ENCODE measurements around the gene KRTAP10-6. TPM values are rescaled to one million over a fixed set of nuclear protein-coding genes. Genes with fewer than 3 reads are reported as not detected.

Gene KRTAP10-6
- polyA plus RNA-seq, 1 of the 3 experiments (the other 2 are of a cell fraction) = not detected

DNA sequence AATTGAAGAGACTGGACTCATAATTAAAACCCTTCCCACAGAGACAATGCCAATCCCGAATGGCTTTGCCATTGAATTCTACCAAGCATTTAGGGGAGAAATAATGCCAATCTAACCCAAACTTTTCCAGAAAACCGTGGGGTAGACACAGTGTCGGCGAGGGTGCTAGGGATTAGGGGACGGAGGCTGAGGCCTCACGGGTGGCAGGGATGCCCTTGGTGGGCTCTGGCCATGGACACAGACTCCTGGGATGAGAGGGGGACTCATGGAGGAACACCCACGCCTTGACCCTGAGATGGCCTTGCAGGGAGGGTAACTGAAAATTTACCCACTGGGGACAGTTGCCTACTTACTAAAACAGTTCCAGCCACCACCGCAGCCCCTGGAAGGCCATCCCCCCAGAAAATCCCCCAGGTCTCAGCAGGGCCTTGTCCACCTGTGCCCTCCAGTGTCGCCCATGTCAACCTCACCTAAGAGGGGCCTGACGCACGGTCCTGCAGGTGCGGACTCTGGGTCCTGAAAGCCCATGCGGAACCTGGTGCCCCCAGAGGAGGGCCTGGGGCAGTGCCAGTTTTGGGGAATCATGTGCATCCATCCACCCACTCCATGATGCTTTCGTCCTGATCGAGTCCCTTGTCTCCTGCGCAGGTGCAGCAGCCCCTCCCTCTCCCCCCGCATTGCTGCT lies 13.8 kb downstream of the KRTAP10-6 start:
- H3K9me2 ChIP-seq = no peaks in the 10 kb centered on the region
- no peaks in the 10 kb centered on the region for H3K36me3 ChIP-seq (replicated peaks in 1 of 2; ENCODE audit: control insufficient read depth in 1 of 2, insufficient read depth in 2 of 2, low read length in 1 of 2)
- no peak overlapping the region for H2AFZ ChIP-seq (ENCODE audit: low read depth)
- no peak overlapping the region for H3K9ac ChIP-seq
- peaks cover 0 to 10% of the 10 kb centered on the region in 2 experiments; a peak in 1 of 4 replicates for H3K4me1 ChIP-seq (ENCODE audit: control insufficient read depth in 1 of 2, insufficient read depth in 2 of 2, low read depth in 1 of 2, low read length in 1 of 2)
- H3K79me2 ChIP-seq (ENCODE audit: insufficient read depth) = no peaks in the 10 kb centered on the region
- POLR2A ChIA-PET = no interaction called here
- H3K9me3 ChIP-seq = no peaks in the 10 kb centered on the region
- CTCF ChIA-PET = no interaction called here
- no peak overlapping the region for H3K4me3 ChIP-seq (ENCODE audit: low read depth in 2 of 2, low read length in 1 of 2)
- H3K27me3 ChIP-seq (ENCODE audit: insufficient read depth) = peaks cover 24% of the 10 kb centered on the region; the same call in 1 of the 2 replicates
- DNase-seq = no peak
- no peaks in the 10 kb centered on the region for H3F3A ChIP-seq (replicated peaks; ENCODE audit: insufficient read depth)
- H3K27ac ChIP-seq (ENCODE audit: low read depth in 2 of 2, low read length in 1 of 2) = no peak overlapping the region
- no peak overlapping the region for H3K4me2 ChIP-seq
- no peaks in the 10 kb centered on the region for H4K20me1 ChIP-seq (ENCODE audit: insufficient read depth)
- no peak for TF ChIP-seq JUND (IDR thresholded peaks at IDR 0.05)
- TF ChIP-seq SIN3A (IDR thresholded peaks at IDR 0.05; ENCODE audit: borderline replicate concordance, low read depth, low read length) = no peak
- no peak for TF ChIP-seq CHD2 (IDR thresholded peaks at IDR 0.05; ENCODE audit: low read length, partially characterized antibody)
- TF ChIP-seq RAD21 (IDR thresholded peaks at IDR 0.05; ENCODE audit: low read length) = no peak
- TF ChIP-seq, protein P1, sequence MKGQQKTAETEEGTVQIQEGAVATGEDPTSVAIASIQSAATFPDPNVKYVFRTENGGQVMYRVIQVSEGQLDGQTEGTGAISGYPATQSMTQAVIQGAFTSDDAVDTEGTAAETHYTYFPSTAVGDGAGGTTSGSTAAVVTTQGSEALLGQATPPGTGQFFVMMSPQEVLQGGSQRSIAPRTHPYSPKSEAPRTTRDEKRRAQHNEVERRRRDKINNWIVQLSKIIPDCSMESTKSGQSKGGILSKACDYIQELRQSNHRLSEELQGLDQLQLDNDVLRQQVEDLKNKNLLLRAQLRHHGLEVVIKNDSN (IDR thresholded peaks at IDR 0.05; ENCODE audit: borderline replicate concordance, low read depth) = no peak
- TF ChIP-seq SMC3 (IDR thresholded peaks at IDR 0.05; ENCODE audit: low read depth, low read length) = no peak
- no peak for TF ChIP-seq FOSL2 (IDR thresholded peaks at IDR 0.05; ENCODE audit: borderline replicate concordance, low read depth)
- 28% methylated on average over 6 of the region's 17 CpGs for WGBS (ENCODE audit: low lambda C conversion rate)

DNA sequence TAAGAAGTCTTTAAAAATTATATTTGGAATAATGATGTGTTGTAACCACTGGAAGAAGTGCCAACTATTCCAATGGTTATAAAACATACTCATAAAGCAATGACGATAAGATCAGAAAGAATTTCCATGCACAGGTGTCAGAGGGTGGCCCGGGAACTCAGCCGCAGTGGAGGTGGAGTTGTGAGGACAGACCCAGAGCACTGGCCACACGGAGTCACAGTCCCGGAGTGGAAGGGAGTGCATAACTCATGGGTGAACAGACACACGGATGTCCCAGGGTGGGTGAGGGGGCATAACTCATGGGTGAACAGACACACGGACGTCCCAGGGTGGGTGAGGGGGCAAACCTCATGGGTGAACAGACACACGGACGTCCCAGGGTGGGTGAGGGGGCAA lies 16.3 kb downstream of the KRTAP10-6 start:
- TF ChIP-seq, protein P2, sequence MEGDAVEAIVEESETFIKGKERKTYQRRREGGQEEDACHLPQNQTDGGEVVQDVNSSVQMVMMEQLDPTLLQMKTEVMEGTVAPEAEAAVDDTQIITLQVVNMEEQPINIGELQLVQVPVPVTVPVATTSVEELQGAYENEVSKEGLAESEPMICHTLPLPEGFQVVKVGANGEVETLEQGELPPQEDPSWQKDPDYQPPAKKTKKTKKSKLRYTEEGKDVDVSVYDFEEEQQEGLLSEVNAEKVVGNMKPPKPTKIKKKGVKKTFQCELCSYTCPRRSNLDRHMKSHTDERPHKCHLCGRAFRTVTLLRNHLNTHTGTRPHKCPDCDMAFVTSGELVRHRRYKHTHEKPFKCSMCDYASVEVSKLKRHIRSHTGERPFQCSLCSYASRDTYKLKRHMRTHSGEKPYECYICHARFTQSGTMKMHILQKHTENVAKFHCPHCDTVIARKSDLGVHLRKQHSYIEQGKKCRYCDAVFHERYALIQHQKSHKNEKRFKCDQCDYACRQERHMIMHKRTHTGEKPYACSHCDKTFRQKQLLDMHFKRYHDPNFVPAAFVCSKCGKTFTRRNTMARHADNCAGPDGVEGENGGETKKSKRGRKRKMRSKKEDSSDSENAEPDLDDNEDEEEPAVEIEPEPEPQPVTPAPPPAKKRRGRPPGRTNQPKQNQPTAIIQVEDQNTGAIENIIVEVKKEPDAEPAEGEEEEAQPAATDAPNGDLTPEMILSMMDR (IDR thresholded peaks at IDR 0.05) = no peak
- TF ChIP-seq FOXJ3 (CRISPR knock-in tag; IDR thresholded peaks at IDR 0.05) (no peak), RFX5 (IDR thresholded peaks at IDR 0.05; ENCODE audit: low read length) (no peak), MXI1 (IDR thresholded peaks at IDR 0.05; ENCODE audit: low read depth, low read length) (no peak), RXRA (IDR thresholded peaks at IDR 0.05; ENCODE audit: borderline replicate concordance, low read depth) (no peak), CHD2 (IDR thresholded peaks at IDR 0.05; ENCODE audit: low read length, partially characterized antibody) (no peak), EP300 (IDR thresholded peaks at IDR 0.05; ENCODE audit: borderline replicate concordance in 1 of 2, low read depth in 1 of 2, low read length in 1 of 2) (no peak), GATA2 (CRISPR knock-in tag; IDR thresholded peaks at IDR 0.05) (no peak), POLR2AphosphoS5 (IDR thresholded peaks at IDR 0.05; ENCODE audit: low read depth, low read length) (no peak), SMC3 (IDR thresholded peaks at IDR 0.05; ENCODE audit: low read depth, low read length) (no peak), TEAD4 (IDR thresholded peaks at IDR 0.05; ENCODE audit: borderline replicate concordance, insufficient read depth) (no peak), RAD21 (IDR thresholded peaks at IDR 0.05; ENCODE audit: low read length) (no peak), FOSL2 (IDR thresholded peaks at IDR 0.05; ENCODE audit: borderline replicate concordance, low read depth) (no peak), RCOR1 (IDR thresholded peaks at IDR 0.05; ENCODE audit: low read length) (no peak), JUND (IDR thresholded peaks at IDR 0.05) (no peak), TAF1 (IDR thresholded peaks at IDR 0.05; ENCODE audit: borderline replicate concordance, low read depth, low read length) (no peak), NRF1 (IDR thresholded peaks at IDR 0.05; ENCODE audit: low read depth, low read length) (no peak)
- TF ChIP-seq, protein P3, sequence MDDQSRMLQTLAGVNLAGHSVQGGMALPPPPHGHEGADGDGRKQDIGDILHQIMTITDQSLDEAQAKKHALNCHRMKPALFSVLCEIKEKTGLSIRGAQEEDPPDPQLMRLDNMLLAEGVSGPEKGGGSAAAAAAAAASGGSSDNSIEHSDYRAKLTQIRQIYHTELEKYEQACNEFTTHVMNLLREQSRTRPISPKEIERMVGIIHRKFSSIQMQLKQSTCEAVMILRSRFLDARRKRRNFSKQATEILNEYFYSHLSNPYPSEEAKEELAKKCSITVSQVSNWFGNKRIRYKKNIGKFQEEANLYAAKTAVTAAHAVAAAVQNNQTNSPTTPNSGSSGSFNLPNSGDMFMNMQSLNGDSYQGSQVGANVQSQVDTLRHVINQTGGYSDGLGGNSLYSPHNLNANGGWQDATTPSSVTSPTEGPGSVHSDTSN (IDR thresholded peaks at IDR 0.05) = no peak
- TF ChIP-seq, protein P1 (IDR thresholded peaks at IDR 0.05; ENCODE audit: borderline replicate concordance, low read depth) = no peak
- Histone ChIP-seq H3K4me3 (ENCODE audit: low read depth in 2 of 2, low read length in 1 of 2) (no peak overlapping the region), H4K20me1 (ENCODE audit: insufficient read depth) (no peaks in the 10 kb centered on the region), H3K9ac (no peak overlapping the region), H3K27ac (ENCODE audit: low read depth in 2 of 2, low read length in 1 of 2) (no peak overlapping the region), H3K79me2 (ENCODE audit: insufficient read depth) (no peaks in the 10 kb centered on the region), H3K4me1 (ENCODE audit: control insufficient read depth in 1 of 2, insufficient read depth in 2 of 2, low read depth in 1 of 2, low read length in 1 of 2) (peaks cover 0 to 4% of the 10 kb centered on the region in 2 experiments; a peak in 1 of 4 replicates), H3K9me2 (no peaks in the 10 kb centered on the region), H3K4me2 (no peak overlapping the region), H3K36me3 (replicated peaks in 1 of 2; ENCODE audit: control insufficient read depth in 1 of 2, insufficient read depth in 2 of 2, low read length in 1 of 2) (no peaks in the 10 kb centered on the region), H3K9me3 (no peaks in the 10 kb centered on the region), H2AFZ (ENCODE audit: low read depth) (no peak overlapping the region), H3F3A (replicated peaks; ENCODE audit: insufficient read depth) (no peaks in the 10 kb centered on the region), H3K27me3 (ENCODE audit: insufficient read depth) (peaks cover 49% of the 10 kb centered on the region)
- WGBS (ENCODE audit: low lambda C conversion rate) = 19% methylated on average over 10 of the region's 10 CpGs
- no peak for DNase-seq
- POLR2A ChIA-PET = no interaction called here
- CTCF ChIA-PET = no interaction called here
